Activated T-cell treated with anti-CD3 and anti-CD28 coated beads, Interleukin-2, amount 50 U/mL, for 4 hours (primary cell): ENCODE measurements around the gene FGF5. TPM values are rescaled to one million over a fixed set of nuclear protein-coding genes. Genes with fewer than 3 reads are reported as not detected.
"Not testable (repeated sequence)": the region's sequence is repeated elsewhere in the genome, so short reads cannot be mapped to it uniquely, and the experiment has no call there.

Source experiments
- ATAC-seq, 2 donors: fragments of 200-7000 bp; cut with Tn5 transposase; one replicate each; pipeline ENCODE4 v1.10.0; 2021
- DNase-seq: peaks from one replicate; pipeline ENCODE4 v3.0.0-alpha.2; 2020
- H3K27me3 Mint-ChIP-seq: one replicate; pipeline ENCODE4 v1.8.0; 2021; ENCODE audit warnings: low read depth, mixed read lengths
- H3K36me3 Mint-ChIP-seq: one replicate; pipeline ENCODE4 v1.8.0; 2022; ENCODE audit warnings: mixed read lengths; ENCODE audit not compliant: insufficient read depth
- H3K4me1 Mint-ChIP-seq: one replicate; pipeline ENCODE4 v1.8.0; 2021; ENCODE audit warnings: low read depth, mixed read lengths
- H3K4me3 Mint-ChIP-seq: one replicate; pipeline ENCODE4 v1.8.0; 2021; ENCODE audit warnings: mild to moderate bottlenecking, moderate library complexity, mixed read lengths
- H3K9me3 Mint-ChIP-seq: one replicate; pipeline ENCODE4 v1.8.0; 2021; ENCODE audit warnings: mixed read lengths
- total RNA-seq, 3 donors: library from RNA; stranded (reverse); gene quantifications; one replicate each; pipeline ENCODE4 v1.2.1, GENCODE V29; 2021

The FGF5 gene
- total RNA-seq, 3 donors from 2014 or later = not detected

DNA sequence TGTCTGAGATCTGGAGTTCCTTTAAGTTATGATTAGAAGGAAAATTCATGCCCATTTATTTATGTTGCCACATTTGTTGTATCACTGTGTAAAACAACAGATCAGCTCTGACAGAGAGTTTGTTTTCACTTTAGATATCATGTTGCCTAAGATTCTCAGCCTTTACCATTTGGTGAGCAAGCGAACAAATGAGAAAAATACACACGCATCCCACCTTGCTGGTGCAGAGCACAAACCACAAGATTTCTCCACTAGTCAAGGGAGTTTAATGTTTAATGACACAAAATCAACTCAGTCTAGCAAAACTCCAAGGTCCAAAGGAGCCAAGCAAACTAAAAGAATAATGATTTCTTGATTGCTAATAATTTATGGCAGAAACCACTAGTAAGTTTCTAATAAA is 27.7 kb downstream of the FGF5 start:
- ATAC-seq (no peak), DNase-seq (no peak)
- no peaks in the 10 kb centered on the region for H3K36me3 Mint-ChIP-seq
- H3K4me1 Mint-ChIP-seq = no peaks in the 10 kb centered on the region
- no peaks in the 10 kb centered on the region for H3K9me3 Mint-ChIP-seq
- no peak overlapping the region for H3K4me3 Mint-ChIP-seq
- H3K27me3 Mint-ChIP-seq = peaks cover 5% of the 10 kb centered on the region

DNA sequence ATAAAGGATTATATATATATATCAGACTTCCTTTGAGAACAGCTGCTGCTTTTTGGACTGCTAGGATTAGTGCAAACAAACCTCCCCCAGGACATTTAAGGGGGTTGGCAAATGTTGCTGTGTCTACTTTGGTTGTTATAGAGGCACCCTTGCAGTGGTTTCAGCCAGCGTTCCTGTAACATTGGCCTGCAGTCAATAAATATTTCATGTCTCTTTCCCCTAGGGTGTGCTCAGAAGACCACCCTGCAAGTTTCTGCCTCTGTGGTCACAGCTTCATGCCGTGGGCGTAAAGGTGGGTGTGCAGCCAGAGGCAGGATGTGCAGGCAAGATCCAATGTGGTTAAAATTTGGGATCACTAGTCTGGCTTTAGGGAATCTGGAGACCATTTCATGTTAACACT is 28.9 kb downstream of the FGF5 start:
- Mint-ChIP-seq H3K27me3 (peaks cover 5% of the 10 kb centered on the region), H3K36me3 (no peaks in the 10 kb centered on the region), H3K4me3 (no peak overlapping the region), H3K4me1 (no peaks in the 10 kb centered on the region), H3K9me3 (no peaks in the 10 kb centered on the region)
- ATAC-seq = no peak
- DNase-seq = no peak

DNA sequence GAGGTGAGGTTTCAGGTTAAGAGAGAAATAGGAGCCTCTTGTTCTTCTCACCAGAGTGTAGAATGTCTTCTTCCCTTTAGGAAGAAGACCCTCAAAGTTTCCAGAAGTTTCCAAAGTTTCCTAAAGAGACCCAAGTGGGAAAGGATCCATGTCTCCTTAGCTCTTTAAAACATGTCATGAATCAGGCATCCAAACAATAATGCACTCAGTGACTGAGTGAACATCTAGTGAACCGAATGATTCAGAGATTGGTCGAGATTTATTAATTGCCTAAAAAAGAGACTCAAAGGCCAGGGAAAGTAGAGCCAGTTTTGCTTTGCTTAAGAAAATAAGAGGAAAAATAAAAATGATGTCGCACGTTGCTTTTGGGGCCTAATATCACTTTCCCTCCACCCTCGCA is 29.4 kb downstream of the FGF5 start:
- H3K9me3 Mint-ChIP-seq = no peaks in the 10 kb centered on the region
- H3K36me3 Mint-ChIP-seq = no peaks in the 10 kb centered on the region
- DNase-seq = no peak
- peaks cover 5% of the 10 kb centered on the region for H3K27me3 Mint-ChIP-seq
- no peak for ATAC-seq
- no peak overlapping the region for H3K4me3 Mint-ChIP-seq
- no peaks in the 10 kb centered on the region for H3K4me1 Mint-ChIP-seq

DNA sequence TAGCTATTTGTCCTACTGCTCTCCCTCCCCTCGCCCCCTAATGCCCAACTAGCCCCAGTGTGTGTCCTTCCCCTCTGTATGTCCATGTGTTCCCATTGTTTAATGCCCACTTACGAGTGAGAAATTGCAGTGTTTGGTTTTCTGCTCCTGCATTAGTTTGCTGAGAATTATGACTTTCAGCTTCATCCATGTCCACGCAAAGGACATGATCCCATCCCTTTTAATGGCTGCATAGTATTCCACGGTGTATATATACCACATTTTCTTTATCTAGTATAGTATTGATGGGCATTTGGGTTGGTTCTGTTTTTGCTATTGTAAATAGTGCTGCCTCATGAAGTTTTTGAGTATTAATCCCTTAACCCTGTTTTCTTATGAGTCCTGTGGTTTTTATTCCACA is 35.4 kb downstream of the FGF5 start:
- Mint-ChIP-seq H3K4me3 (no peak overlapping the region), H3K9me3 (no peaks in the 10 kb centered on the region), H3K36me3 (no peaks in the 10 kb centered on the region), H3K27me3 (peaks cover 15% of the 10 kb centered on the region), H3K4me1 (no peaks in the 10 kb centered on the region)
- no peak for DNase-seq
- no peak for ATAC-seq

DNA sequence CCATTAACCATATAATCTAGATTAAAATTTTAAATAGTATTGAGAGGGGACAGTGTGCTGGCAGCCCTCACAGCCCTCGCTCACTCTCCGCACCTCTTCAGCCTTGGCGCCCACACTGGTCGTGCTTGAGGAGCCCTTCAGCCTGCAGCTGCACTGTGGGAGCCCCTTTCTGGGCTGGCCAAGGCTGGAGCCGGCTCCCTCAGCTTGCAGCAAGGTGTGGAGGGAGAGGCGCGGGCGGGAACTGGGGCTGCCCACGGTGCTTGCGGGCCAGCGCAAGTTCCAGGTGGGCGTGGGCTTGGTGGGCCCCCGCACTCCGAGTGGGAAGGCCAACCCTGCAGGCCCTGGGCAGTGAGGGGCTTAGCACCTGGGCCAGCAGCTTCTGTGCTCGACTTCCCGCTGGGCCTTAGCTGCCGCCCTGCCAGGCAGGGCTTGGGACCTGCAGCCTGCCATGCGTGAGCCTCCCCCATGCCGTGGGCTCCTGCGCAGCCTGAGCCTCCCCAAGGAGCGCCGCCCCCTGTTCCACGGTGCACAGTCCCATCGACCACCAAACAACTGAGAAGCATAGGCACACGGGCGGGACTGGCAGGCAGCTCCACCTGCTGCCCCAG is 36.3 kb downstream of the FGF5 start:
- no peak for ATAC-seq
- DNase-seq = no peak
- Mint-ChIP-seq H3K36me3 (no peaks in the 10 kb centered on the region), H3K27me3 (peaks cover 20% of the 10 kb centered on the region), H3K4me1 (no peaks in the 10 kb centered on the region), H3K9me3 (no peaks in the 10 kb centered on the region), H3K4me3 (no peak overlapping the region)

DNA sequence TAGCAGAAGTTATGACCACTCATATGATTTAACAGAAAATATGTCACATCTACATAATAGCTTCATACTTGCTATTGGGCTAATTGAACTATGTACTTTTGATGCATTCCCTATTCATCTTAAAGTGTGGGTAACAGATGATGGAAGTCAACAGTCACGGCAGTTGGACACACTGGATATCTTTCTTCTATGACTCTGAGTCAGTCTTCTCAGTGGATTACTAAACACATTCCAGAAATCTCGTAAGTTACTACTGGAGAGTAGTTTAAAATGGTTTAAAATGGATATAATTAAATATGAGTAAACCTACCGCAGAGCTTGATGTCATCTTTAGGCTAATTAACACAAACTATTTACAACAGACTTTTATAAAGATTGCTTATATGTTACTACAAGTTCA is 39.0 kb downstream of the FGF5 start:
- Mint-ChIP-seq H3K27me3 (peaks cover 34% of the 10 kb centered on the region), H3K9me3 (no peaks in the 10 kb centered on the region), H3K4me3 (no peak overlapping the region), H3K36me3 (no peaks in the 10 kb centered on the region), H3K4me1 (no peaks in the 10 kb centered on the region)
- ATAC-seq (no peak), DNase-seq (no peak)

DNA sequence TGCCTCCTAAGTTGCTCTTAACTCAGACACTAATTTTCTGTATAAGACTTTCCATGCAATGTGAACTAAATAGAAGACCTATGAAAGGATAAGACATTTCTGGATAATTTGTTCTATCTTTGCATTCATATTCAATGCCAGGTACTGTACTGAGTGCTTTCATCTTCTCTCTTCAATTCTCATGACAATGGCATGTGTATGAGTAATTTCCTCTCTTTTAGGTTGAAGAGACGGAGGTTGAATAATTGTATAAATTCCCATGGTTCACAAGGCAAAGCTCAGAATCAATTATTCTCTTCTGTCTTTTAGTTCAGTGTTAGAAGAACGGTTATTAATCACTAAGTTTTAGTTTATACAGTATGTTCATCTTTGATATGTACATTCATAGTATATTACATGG is 39.8 kb downstream of the FGF5 start:
- Mint-ChIP-seq H3K9me3 (no peaks in the 10 kb centered on the region), H3K36me3 (no peaks in the 10 kb centered on the region), H3K4me1 (no peaks in the 10 kb centered on the region), H3K27me3 (peaks cover 34% of the 10 kb centered on the region), H3K4me3 (no peak overlapping the region)
- ATAC-seq (no peak), DNase-seq (no peak)

DNA sequence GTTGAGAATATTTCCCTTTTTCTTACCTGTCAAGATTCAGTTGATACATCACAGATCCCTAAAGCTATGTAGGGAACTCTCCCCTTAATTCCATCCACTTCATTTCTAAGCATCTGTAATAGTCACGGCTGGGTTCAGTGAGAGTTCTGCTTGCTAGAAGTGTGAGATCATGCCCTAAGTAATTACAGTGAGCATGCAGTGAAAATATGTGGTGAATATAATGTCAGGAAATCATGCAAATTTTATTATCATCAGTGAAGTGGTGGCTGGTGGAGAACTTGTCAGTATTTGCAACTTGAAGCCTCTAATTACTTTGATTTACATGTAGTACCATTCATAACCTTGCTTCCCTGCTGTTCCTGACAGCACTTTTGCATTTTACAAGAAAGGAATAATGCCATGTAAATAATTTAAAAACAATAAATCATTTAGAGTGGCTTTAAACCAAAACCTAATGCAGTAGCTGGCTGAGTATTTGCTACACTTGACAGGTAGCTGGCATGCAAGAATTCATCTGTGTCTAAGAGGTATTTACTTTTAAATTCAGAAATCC is 40.8 kb downstream of the FGF5 start:
- Mint-ChIP-seq H3K4me3 (no peak overlapping the region), H3K27me3 (peaks cover 28% of the 10 kb centered on the region), H3K36me3 (no peaks in the 10 kb centered on the region), H3K9me3 (no peaks in the 10 kb centered on the region), H3K4me1 (no peaks in the 10 kb centered on the region)
- ATAC-seq (no peak), DNase-seq (no peak)

DNA sequence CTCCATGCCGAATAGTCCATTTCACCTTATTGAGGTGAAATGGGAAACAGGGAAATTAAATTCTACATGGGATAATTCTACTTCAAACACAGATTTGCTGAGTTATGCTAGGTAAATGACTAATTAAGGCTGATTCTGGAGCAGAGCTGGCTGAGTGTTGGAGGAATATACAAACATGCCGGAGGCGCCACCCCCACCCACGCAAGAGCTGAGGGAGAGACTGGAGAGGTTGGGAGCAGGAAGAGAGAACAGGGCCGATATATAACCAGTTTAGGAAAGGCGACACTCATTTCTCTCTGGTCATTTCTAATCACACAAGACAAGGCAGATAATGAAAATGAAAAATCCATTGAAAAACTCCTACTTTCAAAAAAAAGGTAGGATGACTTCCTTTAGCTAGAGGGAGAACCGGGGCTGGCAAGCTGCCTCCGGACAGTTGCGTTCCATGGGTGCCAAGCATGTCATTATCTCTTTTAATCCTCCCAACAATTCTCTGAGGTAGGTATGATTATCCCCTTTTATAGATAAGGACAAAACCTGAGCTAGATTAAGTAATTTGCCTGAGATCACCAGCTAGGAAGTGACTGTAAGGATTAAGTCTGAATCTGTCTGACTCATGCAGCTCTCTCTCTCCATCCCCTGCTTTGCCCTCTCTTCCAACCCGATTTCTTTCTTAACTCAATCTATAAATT is 41.5 kb downstream of the FGF5 start:
- Mint-ChIP-seq H3K27me3 (peaks cover 29% of the 10 kb centered on the region), H3K4me1 (no peaks in the 10 kb centered on the region), H3K9me3 (no peaks in the 10 kb centered on the region), H3K36me3 (no peaks in the 10 kb centered on the region), H3K4me3 (no peak overlapping the region)
- no peak for ATAC-seq
- no peak for DNase-seq

DNA sequence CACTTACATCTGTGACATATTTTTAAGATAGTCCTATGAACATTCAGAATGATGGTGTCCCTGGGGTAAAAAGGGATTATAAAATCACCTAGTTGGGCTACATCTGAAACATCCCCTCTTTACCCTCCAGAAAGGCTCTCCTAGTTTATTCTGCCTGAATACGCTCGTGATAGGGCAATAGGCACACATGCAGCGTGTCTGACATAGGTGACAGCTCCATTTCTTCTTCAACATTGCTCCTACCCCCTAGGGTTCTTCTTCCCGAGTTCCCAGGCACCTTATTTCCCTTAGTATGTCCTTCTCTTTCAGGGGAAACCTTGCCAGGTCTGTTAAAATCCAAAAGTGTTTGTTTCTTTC is 42.0 kb downstream of the FGF5 start:
- ATAC-seq (no peak), DNase-seq (no peak)
- Mint-ChIP-seq H3K4me3 (no peak overlapping the region), H3K9me3 (no peaks in the 10 kb centered on the region), H3K27me3 (peaks cover 32% of the 10 kb centered on the region), H3K4me1 (no peaks in the 10 kb centered on the region), H3K36me3 (no peaks in the 10 kb centered on the region)

DNA sequence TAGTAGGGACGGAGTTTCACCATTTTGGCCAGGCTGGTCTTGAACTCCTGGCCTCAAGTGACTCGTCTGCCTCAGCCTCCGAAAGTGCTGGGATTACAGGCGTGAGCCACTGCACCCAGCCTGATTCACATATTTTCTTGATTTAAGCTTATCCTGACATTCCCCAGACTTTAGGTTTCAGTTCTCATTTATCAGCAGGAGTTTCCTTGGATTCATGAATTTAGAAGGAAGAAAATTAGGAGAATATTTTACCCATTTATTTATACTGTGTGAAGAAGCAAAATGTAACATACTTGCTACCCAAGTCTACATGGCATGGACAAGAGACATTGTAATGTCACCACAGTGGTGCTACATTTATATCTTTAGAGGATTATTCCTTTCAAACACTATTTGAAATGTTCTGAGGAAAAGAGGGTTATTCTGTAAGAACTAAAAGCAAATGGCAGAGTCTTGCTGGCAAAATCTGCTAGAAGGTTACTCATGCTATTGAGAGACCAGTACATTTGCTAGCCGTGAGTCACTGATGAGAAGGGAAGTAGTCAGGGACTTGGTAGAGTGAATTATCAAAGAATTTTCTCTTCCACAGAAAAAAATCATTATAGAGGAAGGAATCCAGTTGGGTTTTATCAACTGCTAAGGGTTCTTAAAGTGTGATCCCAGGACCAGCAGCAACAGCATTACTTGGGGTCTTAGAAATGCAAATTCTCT is 43.0 kb downstream of the FGF5 start:
- Mint-ChIP-seq H3K27me3 (peaks cover 32% of the 10 kb centered on the region), H3K9me3 (no peaks in the 10 kb centered on the region)

DNA sequence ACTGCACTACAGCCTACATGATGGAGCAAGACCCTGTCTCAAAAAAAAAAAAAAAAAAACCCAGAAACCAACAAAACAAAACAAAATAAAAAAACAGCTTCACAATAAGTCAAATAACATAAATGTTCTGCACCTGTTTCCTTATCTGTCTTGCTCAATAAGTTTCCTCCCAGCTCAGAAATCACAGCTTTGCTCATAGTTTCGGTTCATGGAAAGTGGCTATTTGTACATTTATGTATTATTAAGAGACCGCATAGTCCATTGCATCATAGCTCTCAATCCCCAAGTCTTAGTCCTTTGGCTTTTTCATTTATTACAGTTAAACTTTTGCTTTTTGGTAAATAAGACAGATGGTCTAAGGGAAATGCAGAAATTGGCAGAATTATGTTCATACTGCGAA is 44.7 kb downstream of the FGF5 start:
- ATAC-seq = no peak
- H3K27me3 Mint-ChIP-seq = peaks cover 30% of the 10 kb centered on the region
- DNase-seq = no peak
- H3K36me3 Mint-ChIP-seq = no peaks in the 10 kb centered on the region
- no peak overlapping the region for H3K4me3 Mint-ChIP-seq
- H3K4me1 Mint-ChIP-seq = no peaks in the 10 kb centered on the region
- H3K9me3 Mint-ChIP-seq = no peaks in the 10 kb centered on the region

More for the DNA sequence above, 43.0 kb downstream of the FGF5 start:
- DNase-seq (no peak), ATAC-seq (no peak)
- Mint-ChIP-seq H3K4me1 (no peaks in the 10 kb centered on the region), H3K36me3 (no peaks in the 10 kb centered on the region), H3K4me3 (no peak overlapping the region)

DNA sequence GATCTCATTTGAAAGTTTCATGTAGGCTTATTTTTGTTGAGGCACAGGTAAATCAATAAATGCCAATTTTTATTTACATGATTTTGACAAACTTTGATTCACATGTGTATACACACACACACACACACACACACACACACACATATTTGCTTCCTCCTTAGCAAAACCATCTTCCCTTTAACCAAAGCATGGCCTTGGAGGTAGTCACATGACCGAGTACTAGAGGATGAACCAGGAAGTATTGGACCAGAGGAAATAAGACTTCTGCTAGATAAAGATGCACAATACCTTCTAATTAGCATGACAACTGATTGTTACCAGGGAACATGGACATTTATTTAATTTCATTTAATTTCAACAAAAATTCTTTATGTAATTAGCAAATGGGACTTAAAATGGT is 45.7 kb downstream of the FGF5 start:
- ATAC-seq (no peak), DNase-seq (no peak)
- H3K4me3 Mint-ChIP-seq = no peak overlapping the region
- peaks cover 23% of the 10 kb centered on the region for H3K27me3 Mint-ChIP-seq
- no peaks in the 10 kb centered on the region for H3K4me1 Mint-ChIP-seq
- no peaks in the 10 kb centered on the region for H3K9me3 Mint-ChIP-seq
- no peaks in the 10 kb centered on the region for H3K36me3 Mint-ChIP-seq

DNA sequence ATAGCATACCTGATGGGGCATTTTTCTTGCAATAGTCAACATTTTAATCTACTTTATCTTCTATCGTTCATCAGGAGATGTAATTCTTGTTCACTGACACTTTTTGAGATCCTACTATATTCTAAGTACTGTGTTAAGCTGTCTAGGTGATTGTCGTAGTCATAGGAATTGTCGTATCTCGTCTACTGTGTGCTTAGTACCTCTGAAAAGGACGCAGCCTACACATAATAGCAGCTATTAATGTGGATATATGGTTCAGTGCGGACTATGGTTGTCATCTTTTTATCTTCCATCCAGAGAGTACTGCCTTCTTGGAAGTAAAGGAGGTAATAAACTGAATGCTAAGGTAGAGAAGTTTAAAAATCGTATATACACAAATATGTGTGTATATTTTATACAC is 47.2 kb downstream of the FGF5 start:
- Mint-ChIP-seq H3K36me3 (no peaks in the 10 kb centered on the region), H3K4me3 (no peak overlapping the region), H3K27me3 (peaks cover 17% of the 10 kb centered on the region), H3K4me1 (no peaks in the 10 kb centered on the region), H3K9me3 (no peaks in the 10 kb centered on the region)
- DNase-seq (no peak), ATAC-seq (no peak)

DNA sequence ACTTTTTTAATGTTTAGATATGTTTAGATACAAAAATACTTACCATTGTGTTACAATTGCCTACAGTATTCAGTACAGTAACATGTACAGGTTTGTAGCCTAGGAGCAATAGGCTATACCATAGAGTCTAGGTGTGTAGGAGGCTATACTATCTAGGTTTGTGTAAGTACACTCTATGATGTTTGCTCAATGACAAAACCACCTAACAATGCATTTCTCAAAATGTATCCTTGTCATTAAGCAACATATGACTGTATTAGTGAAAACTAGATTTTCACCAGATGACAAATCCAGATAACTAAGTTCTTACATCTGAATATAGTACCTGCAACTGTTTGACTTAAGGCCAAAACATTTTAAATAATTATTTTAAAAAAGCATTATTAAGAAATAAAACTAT is 49.4 kb downstream of the FGF5 start:
- H3K27me3 Mint-ChIP-seq = peaks cover 11% of the 10 kb centered on the region
- H3K36me3 Mint-ChIP-seq, H3K4me1 Mint-ChIP-seq, H3K4me3 Mint-ChIP-seq, ATAC-seq, H3K9me3 Mint-ChIP-seq, DNase-seq: not testable (repeated sequence)
